Panc1 (cell line): ENCODE measurements around the gene ABI1. TPM values are rescaled to one million over a fixed set of nuclear protein-coding genes. Genes with fewer than 3 reads are reported as not detected.

Experiments used
- ATAC-seq: fragments of 200-7000 bp; cut with Tn5 transposase; 2 replicates; pipeline ENCODE4 v1.9.1; 2020; ENCODE audit warnings: mild to moderate bottlenecking, moderate library complexity
- BruUV-seq: library from RNA; stranded (reverse); fragments of 400-500 nt; replicated peaks from 2 replicates; lab custom pipeline; 2021; lab: Mats Ljungman, UMichigan
- CTCF ChIA-PET: fragments of 300-600 bp; sonication (Branson Sonifier 250); formaldehyde crosslinking; loops from one replicate; lab custom pipeline; 2022; ENCODE audit warnings: antibody characterized with exemption; lab: Charles Lee
- POLR2A ChIA-PET: fragments of 300-600 bp; sonication (Branson Sonifier 250); formaldehyde crosslinking; loops from one replicate; lab custom pipeline; 2022; ENCODE audit warnings: antibody characterized with exemption; lab: Charles Lee
- DNase-seq: peaks from one replicate; pipeline ENCODE4 v3.0.0-alpha.2; 2010; ENCODE audit warnings: low read depth, low spot score
- H3K27ac ChIP-seq: 2 replicates; pipeline ENCODE4 v1.5.1; 2011; ENCODE audit warnings: mild to moderate bottlenecking, low read length, inconsistent platforms
- H3K27me3 ChIP-seq: fragments of 200-500 bp; sonication (Bioruptor generic); 2 replicates; pipeline ENCODE4 v1.6.0; 2014; ENCODE audit warnings: low read length, inconsistent platforms; ENCODE audit not compliant: control insufficient read depth, insufficient read depth
- H3K36me3 ChIP-seq: fragments of 200-500 bp; sonication (Bioruptor generic); 2 replicates; pipeline ENCODE4 v1.5.1; 2014; ENCODE audit warnings: inconsistent platforms, mild to moderate bottlenecking, low read length, moderate library complexity; ENCODE audit not compliant: control insufficient read depth, insufficient read depth
- H3K4me1 ChIP-seq: 2 replicates; pipeline ENCODE4 v1.5.1; 2011; ENCODE audit warnings: inconsistent platforms, mild to moderate bottlenecking, low read length, moderate library complexity; ENCODE audit not compliant: control insufficient read depth, insufficient read depth
- H3K4me3 ChIP-seq, 2 experiments: 2 replicates each; pipeline ENCODE4 v1.5.1; 2011 to 2012; ENCODE audit warnings: low read depth in 2 of 2, low read length in 2 of 2, mild to moderate bottlenecking in 2 of 2, inconsistent platforms in 1 of 2, moderate library complexity in 1 of 2
- H3K9me3 ChIP-seq: fragments of 200-500 bp; sonication (Bioruptor generic); 2 replicates; pipeline ENCODE4 v1.5.1; 2014; ENCODE audit warnings: low read depth, mild to moderate bottlenecking, inconsistent platforms, low read length, moderate library complexity; ENCODE audit not compliant: control insufficient read depth, insufficient read depth
- POLR2AphosphoS5 ChIP-seq: IDR thresholded peaks from 2 replicates; pipeline ENCODE4 v1.6.1; 2012; ENCODE audit warnings: mild to moderate bottlenecking, low read depth, low read length, moderate library complexity
- REST ChIP-seq, 2 experiments: IDR thresholded peaks; 2 replicates each; pipeline ENCODE4 v1.6.1; 2011 to 2012; ENCODE audit warnings: low read depth in 2 of 2, control low read depth in 1 of 2, low read length in 1 of 2, mild to moderate bottlenecking in 1 of 2, moderate library complexity in 1 of 2; ENCODE audit not compliant: insufficient read depth in 1 of 2
- SIN3A ChIP-seq: IDR thresholded peaks from 2 replicates; pipeline ENCODE4 v1.6.1; 2012; ENCODE audit warnings: low read depth, mild to moderate bottlenecking, low read length, moderate library complexity, borderline replicate concordance; ENCODE audit not compliant: insufficient read depth
- TCF7L2 ChIP-seq: IDR thresholded peaks from 2 replicates; pipeline ENCODE4 v1.6.1; 2011; ENCODE audit warnings: mild to moderate bottlenecking, low read depth, low read length, inconsistent platforms
- in situ Hi-C: cut with HindIII; loops from 2 replicates; pipeline ENCODE4 v1.10.0; 2016; ENCODE audit warnings: low sequenced_read_pairs, low pct_unique_long_range_greater_than_20kb
- intact Hi-C: fragments of 100-400 bp; cut with micrococcal nuclease; formaldehyde crosslinking; loops from one replicate; pipeline ENCODE4 v1.10.0; 2022; ENCODE audit not compliant: unreplicated experiment
- total RNA-seq: library from RNA; stranded (reverse); gene quantifications from one replicate; pipeline ENCODE4 v1.2.1, GENCODE V29; 2021; ENCODE audit not compliant: unreplicated experiment
- TF ChIP-seq, protein P1 (sequence below): fragments of 450-650 bp; IDR thresholded peaks from 2 replicates; pipeline ENCODE4 v1.5.1; 2017; ENCODE audit warnings: mild to moderate bottlenecking

Gene ABI1
- total RNA-seq, 1 experiment from 2014 or later, result 35.2 TPM

DNA sequence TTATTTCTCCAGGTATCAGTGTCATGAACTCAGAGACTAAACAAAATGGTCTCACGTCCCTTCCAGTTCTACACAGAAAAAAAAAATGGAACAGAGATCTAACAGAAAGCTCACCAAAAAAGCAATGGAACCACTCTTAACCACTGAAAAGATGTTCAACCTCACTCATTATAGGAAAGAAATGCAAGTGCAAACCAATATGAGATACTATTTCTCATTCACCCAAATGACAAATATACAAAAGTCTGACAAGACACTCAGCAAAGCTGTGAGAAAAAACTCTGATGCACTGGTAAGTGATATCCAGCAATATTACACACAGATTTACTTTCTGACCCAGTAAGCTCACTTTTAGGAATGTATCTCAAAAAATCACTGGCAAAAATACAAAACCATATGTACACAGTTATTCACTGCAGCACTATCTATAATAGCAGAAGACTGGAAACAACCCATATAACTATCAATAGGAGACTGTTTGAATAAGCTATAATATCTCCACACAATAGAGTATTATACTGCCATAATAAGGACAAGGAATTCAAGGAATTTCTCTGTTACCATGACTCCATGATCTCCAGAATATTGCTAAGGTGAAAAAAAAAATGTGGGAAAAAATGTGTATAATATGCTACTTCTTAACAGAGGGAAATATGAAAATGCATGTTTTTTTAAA is 36.6 kb downstream of the ABI1 start:
- POLR2A ChIA-PET, result no interaction called here

DNA sequence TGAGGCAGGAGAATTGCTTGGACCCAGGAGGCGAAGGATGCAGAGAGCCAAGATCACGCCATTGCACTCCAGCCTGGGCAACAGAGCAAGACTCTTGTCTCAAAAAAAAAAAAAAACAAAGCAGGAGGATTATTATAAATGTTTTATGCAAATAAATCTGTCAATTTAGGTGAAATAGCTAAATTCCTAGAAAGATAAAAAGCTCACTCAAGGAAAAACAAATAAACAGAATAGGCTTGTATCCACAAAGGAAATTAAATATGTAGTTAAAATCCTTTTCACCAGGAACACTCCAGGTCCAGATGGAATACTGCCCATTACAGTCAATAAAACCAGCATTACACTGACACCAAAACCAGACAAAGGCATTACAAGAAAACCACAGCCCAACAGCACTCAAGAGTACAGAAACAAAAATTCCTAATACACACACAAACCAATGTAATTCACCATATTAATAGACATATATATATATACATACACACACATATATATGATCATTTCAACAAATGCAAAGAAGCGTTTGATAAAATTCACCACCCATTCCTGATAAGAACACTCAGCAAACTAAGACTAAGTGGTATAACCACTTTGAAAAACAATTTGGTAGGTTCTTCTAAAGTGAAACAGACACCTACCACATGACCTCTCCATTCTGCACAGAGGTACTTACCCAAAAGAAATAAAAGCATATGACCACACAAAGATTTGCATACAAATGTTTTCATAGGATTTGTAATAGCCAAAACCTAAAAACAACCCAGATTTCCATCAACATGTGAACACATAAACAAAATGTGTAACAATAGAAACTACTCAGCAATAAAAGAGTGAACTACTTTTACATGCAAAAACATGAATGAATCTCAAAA is 38.8 kb downstream of the ABI1 start:
- no TSS peak for BruUV-seq
- Histone ChIP-seq H3K27ac (no peak overlapping the region), H3K4me1 (no peaks in the 10 kb centered on the region), H3K27me3 (no peaks in the 10 kb centered on the region), H3K9me3 (no peaks in the 10 kb centered on the region), H3K36me3 (no peaks in the 10 kb centered on the region), H3K4me3 (no peak overlapping the region)
- DNase-seq (no peak), ATAC-seq (no peak)
- POLR2A ChIA-PET, result interaction anchor here (0.6 kb wide), 1 partner anchor 40 kb away, joined by 10 read pairs; no protein-coding TSS in a partner anchor
- CTCF ChIA-PET, result no interaction called here
- intact Hi-C loops (no loop called here), in situ Hi-C loops (no loop called here)
- TF ChIP-seq POLR2AphosphoS5 (no peak), REST (IDR thresholded peaks at IDR 0.05; ENCODE audit: insufficient read depth in 1 of 2, low read depth in 2 of 2, low read length in 1 of 2) (no peak)
- TF ChIP-seq, protein P1, sequence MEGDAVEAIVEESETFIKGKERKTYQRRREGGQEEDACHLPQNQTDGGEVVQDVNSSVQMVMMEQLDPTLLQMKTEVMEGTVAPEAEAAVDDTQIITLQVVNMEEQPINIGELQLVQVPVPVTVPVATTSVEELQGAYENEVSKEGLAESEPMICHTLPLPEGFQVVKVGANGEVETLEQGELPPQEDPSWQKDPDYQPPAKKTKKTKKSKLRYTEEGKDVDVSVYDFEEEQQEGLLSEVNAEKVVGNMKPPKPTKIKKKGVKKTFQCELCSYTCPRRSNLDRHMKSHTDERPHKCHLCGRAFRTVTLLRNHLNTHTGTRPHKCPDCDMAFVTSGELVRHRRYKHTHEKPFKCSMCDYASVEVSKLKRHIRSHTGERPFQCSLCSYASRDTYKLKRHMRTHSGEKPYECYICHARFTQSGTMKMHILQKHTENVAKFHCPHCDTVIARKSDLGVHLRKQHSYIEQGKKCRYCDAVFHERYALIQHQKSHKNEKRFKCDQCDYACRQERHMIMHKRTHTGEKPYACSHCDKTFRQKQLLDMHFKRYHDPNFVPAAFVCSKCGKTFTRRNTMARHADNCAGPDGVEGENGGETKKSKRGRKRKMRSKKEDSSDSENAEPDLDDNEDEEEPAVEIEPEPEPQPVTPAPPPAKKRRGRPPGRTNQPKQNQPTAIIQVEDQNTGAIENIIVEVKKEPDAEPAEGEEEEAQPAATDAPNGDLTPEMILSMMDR, result no peak

More for the DNA sequence above, 36.6 kb downstream of the ABI1 start:
- no peaks in the 10 kb centered on the region for H3K4me1 ChIP-seq
- intact Hi-C loops (no loop called here), in situ Hi-C loops (no loop called here)
- no peaks in the 10 kb centered on the region for H3K9me3 ChIP-seq
- CTCF ChIA-PET, result no interaction called here
- DNase-seq (no peak), ATAC-seq (no peak)
- H3K27ac ChIP-seq, result no peak overlapping the region
- no TSS peak for BruUV-seq
- H3K27me3 ChIP-seq, result no peaks in the 10 kb centered on the region
- TF ChIP-seq, protein P1, result no peak
- no peak for TF ChIP-seq POLR2AphosphoS5
- no peak for TF ChIP-seq SIN3A
- no peak for TF ChIP-seq TCF7L2
- TF ChIP-seq REST (IDR thresholded peaks at IDR 0.05; ENCODE audit: insufficient read depth in 1 of 2, low read depth in 2 of 2, low read length in 1 of 2), result no peak
- no peaks in the 10 kb centered on the region for H3K36me3 ChIP-seq
- no peak overlapping the region for H3K4me3 ChIP-seq
